ENCODE measurements around the gene TRAFD1.
"Not testable (repeated sequence)": the region's sequence is repeated elsewhere in the genome, so short reads cannot be mapped to it uniquely, and the experiment has no call there.

TRAFD1 gene

GRCh38 chr12:112108202-112109079, 16.9 kb upstream of the TRAFD1 start, which contains the start of gene NAA25:
NAA25 (minus strand) TSS chr12:112108783; CDS start chr12:112108773, 10 bp downstream.
- peaks cover 32% of the 10 kb centered on the region for H3K4me1 Mint-ChIP-seq (ENCODE audit: low read depth)
- peak within 1 kb of the TSS; percentile 97 for H3K4me3 Mint-ChIP-seq
- DNase-seq (ENCODE audit: low spot score): peak; percentile 89
- H3K9me3 Mint-ChIP-seq: no peaks in the 10 kb centered on the region
- H3K27ac Mint-ChIP-seq: peak within 1 kb of the TSS; percentile 98
- peaks cover 12% of the 10 kb centered on the region for H3K36me3 Mint-ChIP-seq (ENCODE audit: low read depth)
- no peaks in the 10 kb centered on the region for H3K27me3 Mint-ChIP-seq (ENCODE audit: low read depth)

- DNase-seq (ENCODE audit: low spot score); H3K9me3 Mint-ChIP-seq; H3K36me3 Mint-ChIP-seq (ENCODE audit: low read depth); H3K4me3 Mint-ChIP-seq; H3K27me3 Mint-ChIP-seq (ENCODE audit: low read depth): not testable (repeated sequence)
- Mint-ChIP-seq H3K27ac (peak overlapping the region; percentile 1), H3K4me1 (ENCODE audit: low read depth) (peaks cover 19% of the 10 kb centered on the region)
Measured at GRCh38 chr12:112110787-112111662, 14.3 kb upstream of the TRAFD1 start.

GRCh38 chr12:112111931-112112330, 13.4 kb upstream of the TRAFD1 start:
- Mint-ChIP-seq H3K9me3 (no peaks in the 10 kb centered on the region), H3K36me3 (ENCODE audit: low read depth) (peaks cover 1% of the 10 kb centered on the region), H3K27me3 (ENCODE audit: low read depth) (no peaks in the 10 kb centered on the region), H3K4me3 (no peak overlapping the region), H3K4me1 (ENCODE audit: low read depth) (peaks cover 22% of the 10 kb centered on the region), H3K27ac (no peak overlapping the region)
- DNase-seq (ENCODE audit: low spot score): no peak

- H3K4me1 Mint-ChIP-seq (ENCODE audit: low read depth): peaks cover 18% of the 10 kb centered on the region
- no peak overlapping the region for H3K27ac Mint-ChIP-seq
- no peaks in the 10 kb centered on the region for H3K36me3 Mint-ChIP-seq (ENCODE audit: low read depth)
- no peaks in the 10 kb centered on the region for H3K27me3 Mint-ChIP-seq (ENCODE audit: low read depth)
- no peak for DNase-seq (ENCODE audit: low spot score)
- H3K4me3 Mint-ChIP-seq: no peak overlapping the region
- no peaks in the 10 kb centered on the region for H3K9me3 Mint-ChIP-seq
Measured at GRCh38 chr12:112112409-112113133, 12.8 kb upstream of the TRAFD1 start.

GRCh38 chr12:112115259-112116045, 9.9 kb upstream of the TRAFD1 start:
- Mint-ChIP-seq H3K27ac (no peak overlapping the region), H3K9me3 (no peaks in the 10 kb centered on the region), H3K4me3 (no peak overlapping the region), H3K27me3 (ENCODE audit: low read depth) (peaks cover 2% of the 10 kb centered on the region), H3K36me3 (ENCODE audit: low read depth) (no peaks in the 10 kb centered on the region), H3K4me1 (ENCODE audit: low read depth) (peaks cover 13% of the 10 kb centered on the region)
- no peak for DNase-seq (ENCODE audit: low spot score)

- no peak for DNase-seq (ENCODE audit: low spot score)
- peak overlapping the region; percentile 83 for H3K27ac Mint-ChIP-seq
- peaks cover 15% of the 10 kb centered on the region for H3K4me1 Mint-ChIP-seq (ENCODE audit: low read depth)
- peaks cover 4% of the 10 kb centered on the region for H3K27me3 Mint-ChIP-seq (ENCODE audit: low read depth)
- H3K9me3 Mint-ChIP-seq: no peaks in the 10 kb centered on the region
- no peaks in the 10 kb centered on the region for H3K36me3 Mint-ChIP-seq (ENCODE audit: low read depth)
- peak overlapping the region; percentile 55 for H3K4me3 Mint-ChIP-seq
Measured at GRCh38 chr12:112116232-112117060, 8.9 kb upstream of the TRAFD1 start.

GRCh38 chr12:112117685-112118084, 7.7 kb upstream of the TRAFD1 start:
- H3K9me3 Mint-ChIP-seq: no peaks in the 10 kb centered on the region
- peaks cover 7% of the 10 kb centered on the region for H3K27me3 Mint-ChIP-seq (ENCODE audit: low read depth)
- no peaks in the 10 kb centered on the region for H3K36me3 Mint-ChIP-seq (ENCODE audit: low read depth)
- no peak for DNase-seq (ENCODE audit: low spot score)
- H3K4me3 Mint-ChIP-seq: no peak overlapping the region
- H3K27ac Mint-ChIP-seq: no peak overlapping the region
- H3K4me1 Mint-ChIP-seq (ENCODE audit: low read depth): peaks cover 17% of the 10 kb centered on the region

- Mint-ChIP-seq H3K27me3 (ENCODE audit: low read depth) (peaks cover 8% of the 10 kb centered on the region), H3K27ac (no peak overlapping the region), H3K4me3 (no peak overlapping the region), H3K4me1 (ENCODE audit: low read depth) (peaks cover 20% of the 10 kb centered on the region), H3K9me3 (no peaks in the 10 kb centered on the region), H3K36me3 (ENCODE audit: low read depth) (peaks cover 7% of the 10 kb centered on the region)
- no peak for DNase-seq (ENCODE audit: low spot score)
Measured at GRCh38 chr12:112121780-112122565, 3.4 kb upstream of the TRAFD1 start.

- no peak for DNase-seq (ENCODE audit: low spot score)
- Mint-ChIP-seq H3K27ac (no peak overlapping the region), H3K36me3 (ENCODE audit: low read depth) (peaks cover 10% of the 10 kb centered on the region), H3K9me3 (no peaks in the 10 kb centered on the region), H3K4me1 (ENCODE audit: low read depth) (peaks cover 25% of the 10 kb centered on the region), H3K4me3 (no peak overlapping the region), H3K27me3 (ENCODE audit: low read depth) (peaks cover 8% of the 10 kb centered on the region)
Measured at GRCh38 chr12:112122823-112123690, 2.3 kb upstream of the TRAFD1 start.

- peaks cover 10% of the 10 kb centered on the region for H3K36me3 Mint-ChIP-seq (ENCODE audit: low read depth)
- H3K4me1 Mint-ChIP-seq (ENCODE audit: low read depth): peaks cover 38% of the 10 kb centered on the region
- H3K27me3 Mint-ChIP-seq (ENCODE audit: low read depth): peaks cover 6% of the 10 kb centered on the region
- DNase-seq (ENCODE audit: low spot score): no peak
- H3K27ac Mint-ChIP-seq: no peak overlapping the region
- peak overlapping the region; percentile 85 for H3K4me3 Mint-ChIP-seq
- no peaks in the 10 kb centered on the region for H3K9me3 Mint-ChIP-seq
Measured at GRCh38 chr12:112124918-112125249, 476 bp upstream of the TRAFD1 start.

GRCh38 chr12:112126000-112126438, 659 bp downstream of the TRAFD1 start:
- peaks cover 43% of the 10 kb centered on the region for H3K4me1 Mint-ChIP-seq (ENCODE audit: low read depth)
- H3K27ac Mint-ChIP-seq: peak overlapping the region; percentile 83
- peak overlapping the region; percentile 85 for H3K4me3 Mint-ChIP-seq
- H3K9me3 Mint-ChIP-seq: no peaks in the 10 kb centered on the region
- peaks cover 4% of the 10 kb centered on the region for H3K27me3 Mint-ChIP-seq (ENCODE audit: low read depth)
- DNase-seq (ENCODE audit: low spot score): no peak
- H3K36me3 Mint-ChIP-seq (ENCODE audit: low read depth): peaks cover 11% of the 10 kb centered on the region
